B cell (primary cell): ENCODE results near the gene ASGR2. TPM values are rescaled to one million over a fixed set of nuclear protein-coding genes. Genes with fewer than 3 reads are reported as not detected.

Experiments
- ATAC-seq: fragments of 200-7000 bp; cut with Tn5 transposase; one replicate; pipeline ENCODE4 v1.10.0; 2021; ENCODE audit warnings: low read depth, mild to moderate bottlenecking, moderate number of reproducible peaks, moderate library complexity
- CTCF ChIA-PET: fragments of 350-600 bp; sonication (Branson Sonifier 250); formaldehyde crosslinking; loops from one replicate; lab custom pipeline; 2021; ENCODE audit warnings: antibody characterized with exemption, inconsistent platforms; lab: Charles Lee
- POLR2A ChIA-PET: fragments of 350-600 bp; sonication (Branson Sonifier 250); formaldehyde crosslinking; loops from one replicate; lab custom pipeline; 2021; ENCODE audit warnings: antibody characterized with exemption; lab: Charles Lee
- DNase-seq: peaks from one replicate; pipeline ENCODE4 v3.0.0; 2013
- H2AFZ ChIP-seq: 2 replicates; pipeline ENCODE4 v1.6.1; 2012; ENCODE audit warnings: mild to moderate bottlenecking, low read depth, low read length; ENCODE audit not compliant: insufficient read depth, poor library complexity, severe bottlenecking
- H3K27ac ChIP-seq, 2 donors: 1 replicate in 1 of 2; 2 replicates in 1 of 2; pipeline ENCODE4 v1.5.1; 2012 to 2013; ENCODE audit warnings: low read length in 2 of 2, mild to moderate bottlenecking in 2 of 2, moderate library complexity in 1 of 2
- H3K27me3 ChIP-seq, 4 experiments: fragments of 200-600 bp in 1 of 4; sonication (generic) in 1 of 4; replicated peaks in 1 of 4; 1 replicate in 2 of 4; 2 replicates in 2 of 4; pipeline versions ENCODE4 v1.6.1 to v1.7.0; 2013 to 2016; ENCODE audit warnings: low read length in 3 of 4, mild to moderate bottlenecking in 2 of 4, mixed read lengths in 1 of 4, moderate library complexity in 1 of 4; ENCODE audit not compliant: insufficient read depth in 4 of 4, control insufficient read depth in 3 of 4; ENCODE audit errors: control extremely low read depth in 1 of 4
- H3K36me3 ChIP-seq, 2 experiments: replicated peaks in 1 of 2; 1 replicate in 1 of 2; 2 replicates in 1 of 2; pipeline versions ENCODE4 v1.6.1 to v1.7.1; 2013; ENCODE audit warnings: low read length in 1 of 2; ENCODE audit not compliant: insufficient read depth in 2 of 2, control insufficient read depth in 1 of 2; ENCODE audit errors: control extremely low read depth in 1 of 2, extremely low read depth in 1 of 2
- H3K4me1 ChIP-seq, 2 donors: fragments of 200-600 bp in 1 of 2; sonication (generic) in 1 of 2; 1 replicate in 1 of 2; 2 replicates in 1 of 2; pipeline versions ENCODE4 v1.5.1 to v1.6.1; 2013 to 2017; ENCODE audit warnings: low read length in 2 of 2; ENCODE audit not compliant: control insufficient read depth in 2 of 2, insufficient read depth in 2 of 2
- H3K4me2 ChIP-seq: replicated peaks from 2 replicates; pipeline ENCODE3; 2012; ENCODE audit warnings: mild to moderate bottlenecking, low read depth, low read length; ENCODE audit not compliant: poor library complexity, severe bottlenecking
- H3K4me3 ChIP-seq, 5 experiments: fragments of 200-600 bp in 1 of 5; sonication (generic) in 1 of 5; 1 replicate in 3 of 5; 2 replicates in 2 of 5; pipeline versions ENCODE4 v1.5.1 to v1.7.0; 2011 to 2016; ENCODE audit warnings: low read length in 4 of 5, mild to moderate bottlenecking in 4 of 5, low read depth in 2 of 5, control low read depth in 1 of 5, moderate library complexity in 1 of 5; ENCODE audit not compliant: insufficient read depth in 1 of 5; ENCODE audit errors: control extremely low read depth in 1 of 5, extremely low read depth in 1 of 5
- H3K79me2 ChIP-seq: fragments of 200-600 bp; sonication (generic); one replicate; pipeline ENCODE4 v1.6.0; 2016; ENCODE audit warnings: low read length; ENCODE audit not compliant: control insufficient read depth, insufficient read depth
- H3K9ac ChIP-seq: fragments of 200-600 bp; sonication (generic); 2 replicates; pipeline ENCODE4 v1.6.1; 2017; ENCODE audit warnings: mild to moderate bottlenecking, low read length, moderate library complexity
- H3K9me3 ChIP-seq, 3 donors: one replicate each; pipeline versions ENCODE4 v1.6.1 to v1.7.1; 2013; ENCODE audit warnings: low read length in 2 of 3; ENCODE audit not compliant: control insufficient read depth in 2 of 3, insufficient read depth in 1 of 3; ENCODE audit errors: control extremely low read depth in 1 of 3
- H4K20me1 ChIP-seq: 2 replicates; pipeline ENCODE4 v1.6.0; 2012; ENCODE audit warnings: mild to moderate bottlenecking, low read length; ENCODE audit not compliant: insufficient read depth, control insufficient read depth, poor library complexity, severe bottlenecking
- H3K27ac Mint-ChIP-seq: one replicate; pipeline ENCODE4 v1.8.0; 2021; ENCODE audit warnings: mixed read lengths
- H3K27me3 Mint-ChIP-seq: one replicate; pipeline ENCODE4 v1.8.0; 2021; ENCODE audit warnings: mixed read lengths
- H3K4me1 Mint-ChIP-seq: one replicate; pipeline ENCODE4 v1.8.0; 2021; ENCODE audit warnings: mixed read lengths
- H3K4me3 Mint-ChIP-seq: one replicate; pipeline ENCODE4 v1.8.0; 2021; ENCODE audit warnings: mixed read lengths
- H3K9me3 Mint-ChIP-seq: one replicate; pipeline ENCODE4 v1.8.0; 2022; ENCODE audit warnings: mixed read lengths; ENCODE audit not compliant: insufficient read depth
- CTCF ChIP-seq: fragments of 200-600 bp; IDR thresholded peaks from one replicate; pipeline ENCODE4 v1.8.0; 2022; ENCODE audit warnings: antibody characterized with exemption, mild to moderate bottlenecking
- EZH2 ChIP-seq: IDR thresholded peaks from 2 replicates; pipeline ENCODE4 v1.6.1; 2012; ENCODE audit warnings: borderline replicate concordance, low read depth, mild to moderate bottlenecking, moderate library complexity, low read length; ENCODE audit not compliant: insufficient read depth, poor library complexity, severe bottlenecking
- WGBS: methylation state at CpG from one replicate; pipeline ENCODE4 v1.1.5; 2013; ENCODE audit warnings: missing lambda C conversion rate; ENCODE audit not compliant: insufficient coverage; 5-methylcytosine and 5-hydroxymethylcytosine counted together
- intact Hi-C: fragments of 100-400 bp; cut with micrococcal nuclease; formaldehyde crosslinking; loops from one replicate; pipeline ENCODE4 v1.10.0; 2022
- polyA plus RNA-seq: library from polyadenylated mRNA; depleted of rRNA; stranded (reverse); fragments of >200 nt; gene quantifications from 2 replicates; pipeline ENCODE4 v1.2.3, GENCODE V29; 2012
- total RNA-seq, 2 donors: library from RNA; stranded (reverse); fragments of 120-200 nt in 1 of 2; gene quantifications; 1 replicate in 1 of 2; 2 replicates in 1 of 2; pipeline versions ENCODE4 v1.2.3 to v1.2.4, GENCODE V29; 2013 to 2022

The ASGR2 gene
- total and polyA plus RNA-seq, 2 donors (not counting 1 experiment from before 2014, with no cell fraction given): 1.00 TPM; not detected in 1

- Histone ChIP-seq H3K9me3 (peaks cover 0 to 4% (median 0%) of the 10 kb centered on the region in 3 donors), H3K4me3 (no peak overlapping the region), H3K9ac (no peak overlapping the region), H3K27ac (no peak overlapping the region), H3K79me2 (no peaks in the 10 kb centered on the region), H3K4me2 (no peak overlapping the region), H3K36me3 (no peaks in the 10 kb centered on the region), H2AFZ (no peak overlapping the region), H3K27me3 (peaks cover 0 to 6% (median 4%) of the 10 kb centered on the region in 4 experiments), H4K20me1 (no peaks in the 10 kb centered on the region), H3K4me1 (peaks cover 10 to 17% of the 10 kb centered on the region in 2 donors)
- WGBS: 40% methylated on average over 2 of the region's 10 CpGs
- POLR2A ChIA-PET: interaction anchor here (0.7 kb wide), 1 partner anchor 47 kb away, joined by 4 read pairs; no protein-coding TSS in a partner anchor
- Mint-ChIP-seq H3K4me3 (no peak overlapping the region), H3K4me1 (peaks cover 23% of the 10 kb centered on the region), H3K27ac (no peak overlapping the region), H3K9me3 (no peaks in the 10 kb centered on the region), H3K27me3 (peaks cover 21% of the 10 kb centered on the region)
- TF ChIP-seq CTCF: no peak
- TF ChIP-seq EZH2: no peak
- intact Hi-C loops: no loop called here
- DNase-seq: no peak
- no peak for ATAC-seq
- CTCF ChIA-PET: interaction anchor here (0.9 to 1.3 kb wide), 3 partner anchors 29 to 56 kb away, joined by 3 to 4 read pairs (median 3); no protein-coding TSS in a partner anchor
These were observed 34.1 kb downstream of the ASGR2 start for GRCh38 chr17:7080456-7081041.
